Activated CD8-positive, alpha-beta T cell treated with anti-CD3 and anti-CD28 coated beads for 36 hours (primary cell): ENCODE data around the gene EHMT1. TPM values are rescaled to one million over a fixed set of nuclear protein-coding genes. Genes with fewer than 3 reads are reported as not detected.

Experiments
- ATAC-seq: fragments of 200-7000 bp; cut with Tn5 transposase; one replicate; pipeline ENCODE4 v1.10.0; 2021; ENCODE audit warnings: mild to moderate bottlenecking, moderate library complexity
- CTCF ChIA-PET: fragments of 350-600 bp; sonication (Branson Sonifier 250); formaldehyde crosslinking; loops from one replicate; lab custom pipeline; 2021; ENCODE audit warnings: antibody characterized with exemption; lab: Charles Lee
- POLR2A ChIA-PET: fragments of 350-600 bp; sonication (Branson Sonifier 250); formaldehyde crosslinking; loops from one replicate; lab custom pipeline; 2021; ENCODE audit warnings: antibody characterized with exemption; lab: Charles Lee
- DNase-seq: peaks from one replicate; pipeline ENCODE4 v3.0.0-alpha.2; 2020
- H3K27ac Mint-ChIP-seq: one replicate; pipeline ENCODE4 v1.8.0; 2021; ENCODE audit warnings: mild to moderate bottlenecking, mixed read lengths
- H3K27me3 Mint-ChIP-seq: one replicate; pipeline ENCODE4 v1.8.0; 2021; ENCODE audit warnings: mixed read lengths
- H3K36me3 Mint-ChIP-seq: one replicate; pipeline ENCODE4 v1.8.0; 2021; ENCODE audit warnings: low read depth, mixed read lengths
- H3K4me1 Mint-ChIP-seq: one replicate; pipeline ENCODE4 v1.8.0; 2021; ENCODE audit warnings: low read depth, mixed read lengths
- H3K4me3 Mint-ChIP-seq: one replicate; pipeline ENCODE4 v1.8.0; 2021; ENCODE audit warnings: mild to moderate bottlenecking, moderate library complexity, mixed read lengths
- H3K9me3 Mint-ChIP-seq: one replicate; pipeline ENCODE4 v1.8.0; 2021; ENCODE audit warnings: mixed read lengths
- CTCF ChIP-seq: fragments of 200-600 bp; IDR thresholded peaks from one replicate; pipeline ENCODE4 v1.8.0; 2022; ENCODE audit warnings: antibody characterized with exemption, mild to moderate bottlenecking
- intact Hi-C: fragments of 100-400 bp; cut with micrococcal nuclease; formaldehyde crosslinking; loops from one replicate; pipeline ENCODE4 v1.10.0; 2022
- total RNA-seq, 2 experiments: library from RNA; stranded (reverse); gene quantifications; one replicate each; pipeline ENCODE4 v1.2.3, GENCODE V29; 2021

Gene EHMT1
- total RNA-seq, 2 experiments from 2014 or later, result 62.1 to 67.1 TPM

- H3K27ac Mint-ChIP-seq, result no peak overlapping the region
- ATAC-seq, result no peak
- peaks cover 54% of the 10 kb centered on the region for H3K36me3 Mint-ChIP-seq
- no peaks in the 10 kb centered on the region for H3K9me3 Mint-ChIP-seq
- CTCF ChIA-PET, result interaction anchor here (2.2 kb wide), 1 partner anchor 90 kb away, joined by 8 read pairs; no protein-coding TSS in a partner anchor
- no peak overlapping the region for H3K4me3 Mint-ChIP-seq
- H3K4me1 Mint-ChIP-seq, result peaks cover 19% of the 10 kb centered on the region
- no peak for DNase-seq
- POLR2A ChIA-PET, result no interaction called here
- no peak for TF ChIP-seq CTCF
- intact Hi-C loops, result no loop called here
- no peaks in the 10 kb centered on the region for H3K27me3 Mint-ChIP-seq
Observed at GRCh38 chr9:137763271-137763955, 144.6 kb downstream of the EHMT1 start.

GRCh38 chr9:137764171-137764671, 145.4 kb downstream of the EHMT1 start:
- TF ChIP-seq CTCF, result no peak

GRCh38 chr9:137764981-137765380, 146.2 kb downstream of the EHMT1 start:
- no peak overlapping the region for H3K4me3 Mint-ChIP-seq
- peaks cover 9% of the 10 kb centered on the region for H3K4me1 Mint-ChIP-seq
- no peaks in the 10 kb centered on the region for H3K9me3 Mint-ChIP-seq
- intact Hi-C loops, result no loop called here
- peaks cover 49% of the 10 kb centered on the region for H3K36me3 Mint-ChIP-seq
- H3K27me3 Mint-ChIP-seq, result no peaks in the 10 kb centered on the region
- no peak overlapping the region for H3K27ac Mint-ChIP-seq
- DNase-seq (no peak), ATAC-seq (no peak)
- ChIA-PET CTCF (interaction anchor here (2.2 kb wide), 1 partner anchor 92 kb away, joined by 8 read pairs; no protein-coding TSS in a partner anchor), POLR2A (no interaction called here)
- TF ChIP-seq CTCF, result no peak

More at GRCh38 chr9:137764171-137764671, 145.4 kb downstream of the EHMT1 start:
- ATAC-seq (no peak), DNase-seq (no peak)
- H3K27ac Mint-ChIP-seq, result peak overlapping the region; percentile 6
- H3K4me3 Mint-ChIP-seq, result no peak overlapping the region
- intact Hi-C loops, result no loop called here
- ChIA-PET POLR2A (no interaction called here), CTCF (interaction anchor here (2.2 kb wide), 1 partner anchor 91 kb away, joined by 8 read pairs; no protein-coding TSS in a partner anchor)
- peaks cover 16% of the 10 kb centered on the region for H3K4me1 Mint-ChIP-seq
- H3K36me3 Mint-ChIP-seq, result peaks cover 49% of the 10 kb centered on the region
- H3K27me3 Mint-ChIP-seq, result no peaks in the 10 kb centered on the region
- no peaks in the 10 kb centered on the region for H3K9me3 Mint-ChIP-seq

GRCh38 chr9:137765536-137765935, 146.7 kb downstream of the EHMT1 start:
- POLR2A ChIA-PET, result interaction anchor here (0.6 kb wide), 1 partner anchor 23 kb away, joined by 4 read pairs; no protein-coding TSS in a partner anchor
- CTCF ChIA-PET, result interaction anchor here (2.2 kb wide), 1 partner anchor 92 kb away, joined by 8 read pairs; no protein-coding TSS in a partner anchor
- ATAC-seq (no peak), DNase-seq (no peak)
- Mint-ChIP-seq H3K27me3 (no peaks in the 10 kb centered on the region), H3K36me3 (peaks cover 50% of the 10 kb centered on the region), H3K4me1 (peaks cover 5% of the 10 kb centered on the region), H3K4me3 (no peak overlapping the region), H3K27ac (no peak overlapping the region), H3K9me3 (peaks cover 2% of the 10 kb centered on the region)
- no peak for TF ChIP-seq CTCF
- intact Hi-C loops, result no loop called here

GRCh38 chr9:137771580-137771979, 152.8 kb downstream of the EHMT1 start:
- Mint-ChIP-seq H3K36me3 (peaks cover 32% of the 10 kb centered on the region), H3K27ac (no peak overlapping the region), H3K27me3 (no peaks in the 10 kb centered on the region), H3K4me3 (no peak overlapping the region), H3K9me3 (peaks cover 2% of the 10 kb centered on the region), H3K4me1 (no peaks in the 10 kb centered on the region)
- TF ChIP-seq CTCF, result no peak
- no peak for DNase-seq
- intact Hi-C loops, result no loop called here
- ATAC-seq, result no peak
- ChIA-PET POLR2A (no interaction called here), CTCF (interaction anchor here (1.2 kb wide), 1 partner anchor 99 kb away, joined by 5 read pairs; no protein-coding TSS in a partner anchor)
